Cerebellar nuclear complex (tissue), 1 donor: ENCODE data around the gene ANP32E.
"Not testable (repeated sequence)": the region's sequence is repeated elsewhere in the genome, so short reads cannot be mapped to it uniquely, and the experiment has no call there.

ENCODE experiments used
- DNase-seq, 2 experiments: peaks; one replicate each; lab custom pipeline; 2025; lab: John Stamatoyannopoulos, UW

Gene ANP32E

GRCh38 chr1:150213170-150214098, 22.5 kb downstream of the ANP32E start:
- peak; percentile 37 to 80 for DNase-seq

GRCh38 chr1:150212070-150212469, 23.8 kb downstream of the ANP32E start:
- DNase-seq, result no peak

DNA sequence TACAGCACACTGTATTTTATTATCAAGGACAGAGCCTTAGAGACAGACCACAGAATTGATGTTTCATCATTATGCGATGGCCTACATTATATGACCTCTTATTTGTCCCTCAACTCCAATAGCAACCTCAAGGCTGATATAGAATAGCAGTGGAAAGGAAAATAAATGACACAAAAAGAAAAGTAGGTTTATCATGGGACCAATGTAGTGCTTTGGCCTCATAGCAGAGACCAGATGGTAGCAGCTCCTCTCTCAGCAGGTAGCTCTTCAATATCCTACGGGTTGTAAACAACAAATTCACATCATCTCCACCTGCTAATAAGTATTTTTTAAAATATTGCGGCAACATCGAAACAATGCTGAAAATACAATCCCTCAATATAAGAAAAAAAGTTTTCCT, 25.2 kb downstream of the ANP32E start:
- peak; percentile 35 to 63 for DNase-seq

DNA sequence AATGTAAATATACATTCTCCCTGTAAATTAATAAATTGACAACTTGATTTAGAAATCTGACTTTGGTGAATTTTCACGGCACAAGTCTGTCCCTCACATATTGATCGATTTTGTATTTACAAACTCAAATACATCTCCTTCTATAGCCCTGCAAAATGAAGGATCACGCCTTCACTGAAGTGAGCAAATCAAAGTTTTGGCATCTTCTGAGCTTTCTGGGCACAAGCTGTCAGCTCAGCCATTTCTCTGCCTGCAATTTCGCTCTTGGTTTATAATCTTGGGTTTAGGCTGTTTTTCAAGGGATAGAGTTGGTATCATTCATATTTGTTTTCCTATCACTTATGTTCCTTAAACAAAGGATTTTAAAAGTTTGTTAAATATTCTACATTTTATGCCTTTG, 25.8 kb downstream of the ANP32E start:
- DNase-seq, result peak; percentile 32 to 80

GRCh38 chr1:150208460-150208859, 27.5 kb downstream of the ANP32E start:
- not testable (repeated sequence) for DNase-seq

DNA sequence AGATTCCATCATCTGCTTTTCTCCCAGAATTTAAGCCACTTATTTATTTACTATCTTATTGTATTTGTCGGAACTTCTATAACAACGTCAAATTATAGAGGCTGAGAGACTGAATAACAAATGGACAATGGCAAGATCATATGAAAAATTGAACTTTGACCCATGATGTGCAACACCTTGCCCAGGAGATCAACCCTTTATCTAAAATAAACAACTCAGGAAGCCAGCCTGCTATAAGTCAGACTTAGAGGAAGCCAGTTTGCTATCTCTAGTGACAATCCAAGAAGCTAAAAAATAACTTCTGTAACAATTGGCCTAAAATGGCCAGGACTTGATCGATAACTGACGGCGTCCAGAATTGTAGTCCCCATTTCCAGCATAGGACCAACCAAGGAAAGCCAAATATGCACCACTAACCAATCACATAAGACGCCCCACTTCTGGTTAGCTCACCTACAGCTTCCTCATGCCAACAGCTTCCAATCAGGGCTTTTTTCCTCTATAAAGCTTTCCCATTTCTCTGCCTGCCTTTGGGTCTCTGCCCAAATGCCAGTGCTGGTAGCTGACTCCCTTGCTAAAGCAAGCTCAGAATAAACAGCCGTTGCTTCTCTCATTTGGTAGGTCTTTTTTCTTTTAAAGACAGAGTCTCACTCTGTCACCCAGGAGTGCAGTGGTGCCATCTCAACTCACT, 28.5 kb downstream of the ANP32E start:
- peak in 1 of 2 experiments; percentile 53 for DNase-seq

- no peak for DNase-seq
Observed at GRCh38 chr1:150196417-150196816, 39.5 kb downstream of the ANP32E start.

- no peak for DNase-seq
Observed at GRCh38 chr1:150194381-150195031, 41.4 kb downstream of the ANP32E start.

GRCh38 chr1:150192012-150192411, 43.9 kb downstream of the ANP32E start:
- no peak for DNase-seq

DNA sequence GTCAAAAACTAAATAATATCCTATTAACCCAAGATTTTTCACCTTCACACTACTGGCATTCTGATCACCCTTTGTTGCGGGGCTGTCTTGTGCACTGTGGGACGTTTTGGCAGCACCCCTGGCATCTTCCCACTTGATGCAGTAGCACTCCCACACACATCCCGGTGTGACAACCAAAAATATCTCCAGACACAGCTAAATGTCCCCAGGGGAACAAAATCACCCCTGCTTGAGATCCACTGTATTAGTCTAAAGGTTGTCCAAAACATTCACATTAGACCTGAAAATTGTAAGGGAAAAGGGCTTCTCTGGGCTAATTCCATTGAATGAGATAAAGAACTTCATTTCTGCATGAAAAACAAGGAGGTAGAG, 48.4 kb downstream of the ANP32E start:
- DNase-seq, result peak in 1 of 2 experiments; percentile 71

DNA sequence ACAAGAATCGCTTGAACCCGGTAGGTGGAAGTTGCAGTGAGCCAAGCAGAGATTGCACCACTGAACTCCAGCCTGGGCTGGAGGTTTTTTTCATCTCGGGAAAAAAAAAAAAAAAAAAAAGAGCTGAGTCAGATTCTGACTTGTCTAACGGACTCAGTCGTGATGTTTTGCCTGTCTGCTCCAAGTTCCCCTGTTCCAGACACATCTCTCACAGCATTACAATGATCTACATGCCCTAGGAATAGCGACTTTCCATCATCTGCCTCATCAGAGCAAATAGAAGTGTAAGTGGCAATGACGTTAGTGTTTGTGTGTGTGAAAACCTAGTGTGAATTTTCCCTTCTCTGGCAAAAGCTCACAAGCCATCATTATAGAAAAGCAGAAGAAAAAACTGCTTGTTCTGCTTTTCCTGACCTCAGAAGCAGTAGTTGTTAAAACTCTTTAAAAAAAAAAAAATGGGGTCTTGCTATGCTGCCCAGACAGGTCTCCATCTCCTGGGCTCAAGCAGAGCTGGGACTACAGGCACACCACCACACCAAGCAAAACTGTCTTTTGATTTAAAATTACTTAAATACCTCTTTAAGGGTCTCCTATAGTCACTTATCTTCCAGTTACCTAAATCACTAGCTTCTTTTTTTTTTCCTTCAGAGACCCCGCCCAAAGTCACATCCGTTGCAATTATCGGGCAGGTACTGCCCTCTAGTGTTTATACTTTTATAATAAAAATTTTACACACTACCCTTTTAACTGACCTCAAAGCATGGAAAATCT, 48.9 kb downstream of the ANP32E start:
- peak in 1 of 2 experiments; percentile 71 for DNase-seq

GRCh38 chr1:150186438-150186788, 49.5 kb downstream of the ANP32E start:
- DNase-seq, result not testable (repeated sequence)

DNA sequence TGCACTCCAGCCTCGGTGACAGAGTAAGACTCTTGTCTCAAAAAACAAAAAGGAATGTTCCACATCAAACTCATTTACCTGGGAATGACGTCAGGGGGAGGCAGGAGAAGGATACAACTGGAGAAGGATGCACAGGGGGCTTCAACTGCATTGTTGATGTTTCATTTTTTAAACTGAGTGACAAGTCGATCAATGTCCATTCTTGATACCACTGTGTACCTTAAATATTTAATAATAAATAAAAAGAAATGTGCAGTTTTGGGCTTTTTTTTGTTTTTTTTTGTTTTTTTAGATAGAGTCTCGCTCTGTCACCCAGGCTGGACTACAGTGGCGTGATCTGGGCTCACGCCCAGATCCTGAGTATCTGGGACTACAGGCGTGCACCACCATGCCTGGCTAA, 50.4 kb downstream of the ANP32E start:
- no peak for DNase-seq

GRCh38 chr1:150183061-150183460, 52.9 kb downstream of the ANP32E start:
- no peak for DNase-seq

GRCh38 chr1:150182247-150182646, 53.7 kb downstream of the ANP32E start:
- no peak for DNase-seq

DNA sequence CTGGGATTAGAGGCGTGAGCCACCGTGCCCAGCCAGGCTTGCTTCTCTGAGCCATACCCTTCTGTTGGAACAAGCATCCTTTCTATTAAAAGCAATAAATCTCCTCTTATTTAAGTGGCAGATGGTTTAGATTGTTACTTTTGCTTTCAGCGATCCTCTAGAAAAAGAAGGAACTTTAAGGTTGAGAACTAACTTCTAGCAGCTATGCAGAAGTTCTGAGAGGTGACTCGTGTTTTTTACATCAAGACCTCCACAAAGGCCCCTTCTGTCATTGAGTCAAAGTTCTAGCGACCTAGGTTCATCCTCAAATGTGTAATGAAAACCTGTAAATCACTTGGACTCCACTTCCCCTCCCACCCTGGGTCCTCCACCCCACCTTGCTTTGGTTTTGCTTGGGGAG, 55.4 kb downstream of the ANP32E start:
- DNase-seq, result no peak

- no peak for DNase-seq
Observed at GRCh38 chr1:150179867-150180266, 56.0 kb downstream of the ANP32E start.

- no peak for DNase-seq
Observed at GRCh38 chr1:150178548-150178947, 57.4 kb downstream of the ANP32E start.

GRCh38 chr1:150176593-150176992, 59.3 kb downstream of the ANP32E start:
- DNase-seq, result no peak

DNA sequence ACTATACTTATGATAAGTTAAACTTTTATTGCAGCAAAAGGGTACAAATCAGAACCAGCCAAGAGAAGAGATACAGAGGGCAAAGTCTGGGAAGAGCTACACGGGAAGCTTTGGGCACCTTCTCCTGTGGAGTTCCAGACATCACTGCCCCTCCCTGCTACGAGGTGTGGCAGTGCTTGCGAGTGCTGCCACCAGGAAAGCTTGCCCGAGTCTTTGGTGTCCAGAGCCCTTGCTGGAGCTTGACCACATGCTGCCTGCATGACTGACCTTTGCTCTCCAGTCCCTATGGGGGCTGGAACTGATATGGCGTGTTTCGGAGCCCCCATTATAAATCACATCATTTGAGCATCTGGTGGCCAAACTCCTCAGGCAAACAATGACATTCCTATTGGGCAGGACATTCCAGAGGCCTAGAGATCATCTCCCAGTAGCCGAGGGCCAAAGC, 62.7 kb downstream of the ANP32E start:
- DNase-seq, result no peak

DNA sequence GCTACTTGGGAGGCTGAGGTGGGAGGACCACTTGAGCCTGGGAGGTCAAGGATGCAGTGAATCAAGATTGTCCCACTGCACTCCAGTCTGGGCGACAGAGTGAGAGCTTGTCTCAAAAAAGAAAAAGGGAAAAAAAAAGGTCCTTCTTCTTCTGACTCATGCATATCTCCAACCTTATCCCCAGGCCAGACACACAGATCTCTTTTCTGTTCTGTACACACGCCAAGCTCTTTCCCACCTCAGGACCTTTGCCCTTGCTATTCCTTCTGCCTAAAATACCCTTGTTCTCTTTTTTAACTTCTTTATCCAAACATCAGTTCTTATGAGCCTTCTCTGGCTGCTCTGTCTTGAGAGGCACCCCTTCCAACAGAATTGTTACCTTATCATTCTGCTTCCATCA, 64.1 kb downstream of the ANP32E start:
- DNase-seq, result no peak
